Type B pancreatic cell (in vitro differentiated cells): ENCODE measurements around the gene ATP2A1. TPM values are rescaled to one million over a fixed set of nuclear protein-coding genes. Genes with fewer than 3 reads are reported as not detected.
A peak's percentile ranks its signal among the peaks of the same experiment; 100 is the strongest.

ENCODE experiments used
- DNase-seq: peaks from one replicate; pipeline ENCODE4 v3.0.0; 2021; ENCODE audit warnings: mixed read lengths; ENCODE audit not compliant: unreplicated experiment; ENCODE audit errors: extremely low spot score
- H3K27ac Mint-ChIP-seq: 2 replicates; pipeline ENCODE4 v1.8.0; 2021; ENCODE audit warnings: mild to moderate bottlenecking, mixed read lengths
- H3K27me3 Mint-ChIP-seq: 2 replicates; pipeline ENCODE4 v1.8.0; 2021; ENCODE audit warnings: mixed read lengths
- H3K36me3 Mint-ChIP-seq: 2 replicates; pipeline ENCODE4 v1.8.0; 2021; ENCODE audit warnings: mixed read lengths
- H3K4me1 Mint-ChIP-seq: one replicate; pipeline ENCODE4 v1.8.0; 2021; ENCODE audit warnings: mixed read lengths; ENCODE audit not compliant: unreplicated experiment
- H3K4me3 Mint-ChIP-seq: 2 replicates; pipeline ENCODE4 v1.8.0; 2021; ENCODE audit warnings: mild to moderate bottlenecking, mixed read lengths
- H3K9me3 Mint-ChIP-seq: 2 replicates; pipeline ENCODE4 v1.8.0; 2021; ENCODE audit warnings: mixed read lengths
- CTCF ChIP-seq: fragments of 200-600 bp; sonication (generic); conservative IDR thresholded peaks from 2 replicates; pipeline ENCODE4 v1.5.0; 2021; ENCODE audit warnings: antibody characterized with exemption, mild to moderate bottlenecking
- long read RNA-seq: library from polyadenylated mRNA; unstranded; transcript quantifications from one replicate; pipeline ENCODE4 v2.0.0, GENCODE V29; 2020
- total RNA-seq: library from RNA; stranded (reverse); gene quantifications from 2 replicates; pipeline ENCODE4 v1.2.1, GENCODE V29; 2021; ENCODE audit warnings: low replicate concordance

ATP2A1 gene
- 1.5 and 4.4 TPM in 2 replicates for total RNA-seq
- long read RNA-seq: 0 reads

- Mint-ChIP-seq H3K4me3 (peak within 1 kb of the TSS; percentile 90), H3K36me3 (no peaks in the 10 kb centered on the region)
Observed at GRCh38 chr16:28878083-28878926, at the start of gene ATP2A1. ATP2A1 (plus strand) TSS chr16:28878488; CDS start chr16:28878672, 184 bp downstream.

GRCh38 chr16:28829747-28830146 lies 48.5 kb upstream of the ATP2A1 start:
- no peak for DNase-seq

More at GRCh38 chr16:28878083-28878926, at the start of gene ATP2A1:
- peak within 1 kb of the TSS; percentile 67 for H3K27ac Mint-ChIP-seq
- H3K9me3 Mint-ChIP-seq: no peaks in the 10 kb centered on the region
- peaks cover 8% of the 10 kb centered on the region for H3K27me3 Mint-ChIP-seq
- TF ChIP-seq CTCF: no peak
- H3K4me1 Mint-ChIP-seq: peaks cover 14% of the 10 kb centered on the region
- DNase-seq: no peak

GRCh38 chr16:28830531-28830930 lies 47.8 kb upstream of the ATP2A1 start:
- Mint-ChIP-seq H3K9me3 (no peaks in the 10 kb centered on the region), H3K27me3 (no peaks in the 10 kb centered on the region), H3K36me3 (peaks cover 51% of the 10 kb centered on the region), H3K27ac (no peak overlapping the region), H3K4me1 (peaks cover 11% of the 10 kb centered on the region), H3K4me3 (no peak overlapping the region)
- TF ChIP-seq CTCF: no peak
- DNase-seq: no peak

More at GRCh38 chr16:28829747-28830146, 48.5 kb upstream of the ATP2A1 start:
- TF ChIP-seq CTCF: no peak
- H3K9me3 Mint-ChIP-seq: no peaks in the 10 kb centered on the region
- H3K27me3 Mint-ChIP-seq: no peaks in the 10 kb centered on the region
- H3K4me3 Mint-ChIP-seq: no peak overlapping the region
- H3K4me1 Mint-ChIP-seq: peaks cover 16% of the 10 kb centered on the region
- H3K36me3 Mint-ChIP-seq: peaks cover 51% of the 10 kb centered on the region
- no peak overlapping the region for H3K27ac Mint-ChIP-seq

GRCh38 chr16:28834349-28834748 lies 43.9 kb upstream of the ATP2A1 start:
- no peaks in the 10 kb centered on the region for H3K9me3 Mint-ChIP-seq
- TF ChIP-seq CTCF: no peak
- no peak overlapping the region for H3K27ac Mint-ChIP-seq
- H3K36me3 Mint-ChIP-seq: peaks cover 42% of the 10 kb centered on the region
- no peak for DNase-seq
- H3K4me1 Mint-ChIP-seq: no peaks in the 10 kb centered on the region
- H3K27me3 Mint-ChIP-seq: no peaks in the 10 kb centered on the region
- no peak overlapping the region for H3K4me3 Mint-ChIP-seq

GRCh38 chr16:28834873-28835863 lies 43.1 kb upstream of the ATP2A1 start:
- H3K27ac Mint-ChIP-seq: no peak overlapping the region
- no peak for TF ChIP-seq CTCF
- peaks cover 36% of the 10 kb centered on the region for H3K36me3 Mint-ChIP-seq
- no peak overlapping the region for H3K4me3 Mint-ChIP-seq
- no peak for DNase-seq
- H3K9me3 Mint-ChIP-seq: no peaks in the 10 kb centered on the region
- no peaks in the 10 kb centered on the region for H3K27me3 Mint-ChIP-seq
- H3K4me1 Mint-ChIP-seq: no peaks in the 10 kb centered on the region
